Cerebellar nuclear complex (tissue), 1 donor: ENCODE data around the gene ADGRG7.
A peak's percentile ranks its signal among the peaks of the same experiment; 100 is the strongest.

Source experiments
- DNase-seq, 2 experiments: peaks; one replicate each; lab custom pipeline; 2025; lab: John Stamatoyannopoulos, UW

The ADGRG7 gene

GRCh38 chr3:100698736-100699135, 89.3 kb downstream of the ADGRG7 start:
- DNase-seq, result no peak

DNA sequence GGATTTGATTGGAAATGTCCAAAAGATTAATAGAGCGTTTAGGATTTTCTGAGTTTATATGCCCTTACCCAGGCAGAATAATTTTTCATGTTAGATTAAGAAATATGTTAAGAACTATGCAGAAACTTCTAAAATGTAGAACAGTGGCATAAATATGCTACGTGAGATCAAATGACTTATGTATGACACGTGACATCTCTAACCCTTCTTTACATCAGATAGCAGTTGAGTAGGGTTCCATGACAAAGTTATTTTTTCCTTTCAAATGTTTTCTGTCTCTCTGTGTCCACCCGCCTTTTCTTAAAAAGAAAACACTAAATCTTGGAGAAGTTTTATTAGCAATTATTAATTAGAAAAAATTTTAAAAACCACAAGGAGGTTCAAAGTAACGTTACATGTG, 91.3 kb downstream of the ADGRG7 start:
- DNase-seq, result no peak

GRCh38 chr3:100702082-100702979, 92.9 kb downstream of the ADGRG7 start:
- no peak for DNase-seq

DNA sequence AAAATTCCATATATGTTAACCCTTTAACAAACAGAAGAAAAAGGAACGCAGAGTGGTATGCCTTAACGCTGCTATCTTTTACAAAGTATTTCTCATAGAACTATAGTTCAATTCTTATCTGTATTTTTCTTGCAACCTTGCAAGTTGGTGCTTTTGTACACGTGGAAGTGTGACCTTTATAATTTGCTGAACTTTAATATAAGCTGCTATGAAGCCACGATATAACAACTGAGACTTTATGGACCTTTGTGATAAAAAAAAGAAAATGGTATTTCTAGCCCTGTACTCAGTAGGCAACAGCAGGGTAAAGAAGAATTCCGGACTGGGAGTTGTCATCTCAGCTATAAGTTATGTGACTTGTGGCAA, 93.6 kb downstream of the ADGRG7 start:
- no peak for DNase-seq

DNA sequence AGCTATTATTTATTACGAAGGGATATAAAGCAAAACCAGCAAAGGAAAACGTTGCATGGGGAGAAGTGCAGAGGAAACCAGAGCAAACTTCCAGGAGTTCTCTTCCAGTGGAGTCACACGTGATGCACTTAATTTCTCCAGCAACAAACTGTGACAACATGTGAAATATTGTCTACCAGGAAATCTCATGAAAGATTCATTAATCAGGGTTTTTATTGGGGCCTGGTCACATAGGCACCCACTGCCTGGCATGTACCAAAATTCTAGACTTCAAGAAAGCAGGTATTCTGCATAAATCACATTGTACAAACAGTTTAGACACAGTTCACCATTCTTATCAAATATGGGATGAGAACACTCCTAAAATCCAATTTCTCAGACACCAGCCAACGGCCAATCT, 94.5 kb downstream of the ADGRG7 start:
- no peak for DNase-seq

GRCh38 chr3:100706365-100706764, 97.0 kb downstream of the ADGRG7 start:
- no peak for DNase-seq

GRCh38 chr3:100708644-100708988, 99.2 kb downstream of the ADGRG7 start:
- no peak for DNase-seq

DNA sequence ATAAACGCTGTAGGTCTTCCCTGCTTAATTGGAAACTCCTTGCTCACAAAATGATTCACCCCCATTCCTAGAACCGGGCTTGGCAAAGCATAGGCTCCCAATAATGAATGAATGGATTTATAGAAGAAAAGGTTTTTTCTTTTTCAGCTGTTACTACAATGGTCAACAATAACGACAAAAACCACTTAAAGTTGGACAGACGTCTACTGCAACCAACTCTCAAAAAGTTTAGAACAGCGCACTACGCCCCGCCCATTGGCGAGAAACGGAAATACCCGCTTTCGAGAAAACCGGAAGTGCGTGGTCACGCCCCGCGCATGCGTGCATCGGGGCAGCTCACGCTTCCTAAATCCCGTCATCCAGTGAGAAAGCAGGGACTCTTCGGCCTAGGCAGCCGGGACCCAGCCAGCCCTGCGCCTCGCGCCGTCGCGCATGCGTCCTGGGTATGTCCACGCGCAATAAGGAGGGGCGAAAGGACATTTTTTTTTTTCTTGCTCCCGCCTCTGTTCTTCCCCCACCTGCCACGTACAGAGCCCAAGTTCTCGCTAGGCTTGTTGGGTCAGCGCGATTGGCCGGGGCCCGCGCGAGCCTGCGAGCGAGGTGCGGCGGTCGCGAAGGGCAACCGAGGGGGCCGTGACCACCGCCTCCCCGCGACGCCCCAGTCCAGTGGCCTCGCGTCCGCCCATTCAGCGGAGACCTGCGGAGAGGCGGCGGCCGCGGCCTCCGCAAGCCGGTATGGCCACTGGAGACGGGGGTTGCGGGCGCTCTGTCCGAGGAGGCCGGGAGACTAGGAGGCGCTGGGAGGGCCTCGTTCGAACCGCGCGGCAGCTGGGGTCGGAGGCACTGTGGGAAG, 99.8 kb downstream of the ADGRG7 start, which contains the start of gene TFG:
Gene TFG (plus strand): TSS at position 506 of the 853 bp plus-strand sequence. CDS start 4,192 bp downstream, outside the sequence.
- peak; percentile 6 to 73 for DNase-seq

DNA sequence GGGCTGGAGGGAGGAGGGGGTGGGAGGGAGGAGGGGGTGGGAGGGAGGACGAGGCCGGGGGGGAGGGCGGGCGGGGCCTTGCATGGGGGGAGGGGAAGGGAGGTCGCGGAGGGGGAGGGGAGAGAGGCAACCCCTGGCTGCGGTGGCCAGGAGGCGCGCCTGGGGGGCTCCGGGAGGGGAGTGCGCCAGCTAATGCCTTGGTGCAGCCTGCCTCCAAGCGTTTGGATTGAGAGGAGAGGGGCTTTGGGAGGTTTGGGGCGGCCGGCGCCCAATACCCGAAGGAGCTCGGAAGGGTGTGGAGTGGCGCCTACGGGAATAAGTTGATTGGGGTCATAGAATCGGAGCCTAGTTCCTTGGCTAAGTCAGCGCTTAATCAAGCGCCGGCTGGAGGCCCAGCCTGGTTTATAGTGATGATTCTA, 100.5 kb downstream of the ADGRG7 start:
- no peak for DNase-seq

DNA sequence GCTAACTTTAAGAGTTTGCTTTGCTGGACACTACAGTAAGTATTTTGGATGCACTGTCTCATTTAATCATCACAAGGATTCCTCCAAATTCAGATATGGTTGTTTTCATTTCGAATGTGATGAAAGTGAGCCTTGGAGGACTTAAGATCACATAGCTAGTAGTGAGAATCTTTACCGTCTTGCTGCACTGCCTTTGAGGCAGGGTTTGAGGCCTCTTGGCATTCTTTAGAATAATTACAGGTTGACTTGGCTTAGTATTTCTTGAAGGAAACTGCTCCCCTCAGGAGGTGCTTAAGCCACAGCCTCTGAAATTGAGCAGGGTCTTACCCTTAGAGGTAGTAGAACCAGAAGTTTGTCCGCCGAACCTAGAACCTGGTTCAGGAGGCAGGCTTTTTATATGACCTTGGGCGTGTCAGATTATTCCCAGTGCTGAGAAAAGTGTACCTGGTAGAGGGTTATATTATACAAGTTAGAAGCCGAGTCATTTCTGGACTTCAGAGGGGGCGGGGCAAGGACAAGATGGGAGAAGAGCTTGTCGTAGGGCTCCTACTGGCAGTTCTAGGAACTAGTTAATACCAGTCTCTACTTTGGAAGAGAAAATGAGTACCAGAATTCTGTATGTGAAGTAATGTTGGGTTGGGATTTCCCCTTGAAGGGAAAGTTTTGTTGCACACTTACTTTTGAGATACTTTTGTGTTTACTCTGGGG, 101.0 kb downstream of the ADGRG7 start:
- no peak for DNase-seq

DNA sequence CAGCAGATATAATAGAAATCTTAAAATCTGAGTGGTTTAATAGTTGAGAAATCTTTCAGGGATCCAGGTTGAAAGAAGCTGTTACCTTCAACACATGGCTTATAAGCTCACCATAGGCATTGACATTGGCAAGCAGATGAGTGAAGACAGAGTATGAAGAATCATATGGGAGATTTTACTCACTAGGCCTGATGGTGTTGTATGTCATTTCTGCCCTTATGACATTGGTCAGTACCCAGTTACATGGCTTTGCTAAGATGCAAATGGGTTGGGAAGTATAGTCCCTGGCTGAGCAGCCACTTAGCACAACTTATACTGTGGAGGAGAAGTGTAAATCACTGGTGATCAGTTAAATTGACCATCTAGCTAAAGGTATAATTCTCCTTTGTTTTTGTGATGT, 105.8 kb downstream of the ADGRG7 start:
- no peak for DNase-seq

- DNase-seq, result no peak
These were observed 107.7 kb downstream of the ADGRG7 start for GRCh38 chr3:100717063-100717462.

DNA sequence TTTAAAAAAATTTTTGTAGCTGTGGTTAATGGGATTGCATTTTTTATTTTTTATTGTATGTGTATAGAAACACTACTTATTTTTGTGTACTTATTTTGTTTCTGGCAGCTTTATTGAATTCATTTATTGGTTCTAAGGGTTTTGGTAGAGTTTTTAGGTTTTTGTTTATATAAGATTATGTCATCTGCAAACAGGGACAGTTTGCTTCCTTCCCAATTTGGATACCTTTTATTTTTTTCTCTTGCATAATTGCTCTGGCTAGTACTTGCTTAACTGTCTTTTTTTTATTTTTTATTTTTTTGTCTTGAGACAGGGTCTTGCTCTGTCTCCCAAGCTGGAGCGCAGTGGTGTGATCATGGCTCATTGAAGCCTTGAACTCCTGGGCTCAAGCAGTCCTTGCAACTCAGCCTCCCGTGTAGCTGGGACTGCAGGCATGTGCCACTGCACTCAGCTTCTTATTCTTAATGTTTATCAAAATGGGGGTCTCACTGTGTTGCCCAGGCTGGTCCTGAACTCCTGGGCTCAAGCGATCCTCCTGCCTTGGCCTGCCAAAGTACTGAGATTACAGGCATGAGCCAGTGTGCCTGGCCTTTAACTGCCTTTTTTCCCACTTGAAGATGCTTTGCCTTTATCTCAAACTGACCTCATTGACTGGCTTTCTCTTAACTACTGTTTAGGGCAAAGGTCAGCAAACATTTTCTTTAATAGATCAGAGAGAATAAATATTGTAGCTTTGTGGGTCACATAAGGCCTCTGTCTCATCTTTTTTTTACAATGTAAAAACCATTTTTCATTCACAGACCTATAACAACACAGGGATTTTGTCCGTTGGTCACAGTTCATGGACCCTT, 108.5 kb downstream of the ADGRG7 start:
- no peak for DNase-seq

GRCh38 chr3:100719136-100719535, 109.7 kb downstream of the ADGRG7 start:
- no peak for DNase-seq

GRCh38 chr3:100720426-100720825, 111.0 kb downstream of the ADGRG7 start:
- DNase-seq, result no peak

- DNase-seq, result no peak
These were observed 116.6 kb downstream of the ADGRG7 start for GRCh38 chr3:100725935-100726513.

- no peak for DNase-seq
These were observed 117.3 kb downstream of the ADGRG7 start for GRCh38 chr3:100726706-100727105.

DNA sequence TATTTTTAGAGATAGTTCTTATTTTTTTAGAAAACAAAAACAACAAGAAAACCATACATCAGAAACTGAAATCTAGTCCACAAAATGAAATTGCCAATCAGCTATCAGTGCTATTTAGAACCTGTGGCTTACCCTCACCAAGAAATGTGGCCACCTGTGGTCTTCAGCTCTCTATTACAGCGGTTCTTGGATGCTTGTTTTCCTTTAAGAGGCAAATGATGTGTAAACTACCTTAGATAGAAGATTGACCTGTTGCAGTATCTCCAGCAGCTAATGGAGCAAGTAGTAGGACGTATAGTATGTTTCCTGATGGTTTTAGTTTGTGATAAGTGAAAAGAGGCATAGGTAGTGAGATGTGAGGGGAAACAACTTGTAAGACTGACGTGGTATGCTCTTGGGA, 121.1 kb downstream of the ADGRG7 start:
- DNase-seq, result no peak

GRCh38 chr3:100732435-100732834, 123.0 kb downstream of the ADGRG7 start:
- no peak for DNase-seq

DNA sequence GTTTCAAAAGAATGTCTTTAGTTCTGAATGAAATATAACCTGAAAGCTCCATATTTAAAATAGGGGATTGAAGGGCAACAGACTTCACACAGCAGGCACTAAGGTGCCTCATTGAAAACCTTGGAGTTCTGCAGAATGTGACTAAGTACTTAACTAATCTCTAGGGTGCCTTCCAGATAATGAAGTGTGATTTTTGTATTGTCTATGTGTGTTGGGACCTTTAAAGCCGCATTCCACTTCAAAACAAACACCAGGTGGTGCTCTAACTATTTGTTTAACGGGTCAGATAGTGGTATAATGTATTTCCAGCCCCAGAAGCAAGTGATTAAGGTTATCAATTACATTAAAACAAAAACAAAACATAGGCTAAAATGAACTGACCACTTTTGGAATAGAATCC, 127.9 kb downstream of the ADGRG7 start:
- DNase-seq, result no peak

DNA sequence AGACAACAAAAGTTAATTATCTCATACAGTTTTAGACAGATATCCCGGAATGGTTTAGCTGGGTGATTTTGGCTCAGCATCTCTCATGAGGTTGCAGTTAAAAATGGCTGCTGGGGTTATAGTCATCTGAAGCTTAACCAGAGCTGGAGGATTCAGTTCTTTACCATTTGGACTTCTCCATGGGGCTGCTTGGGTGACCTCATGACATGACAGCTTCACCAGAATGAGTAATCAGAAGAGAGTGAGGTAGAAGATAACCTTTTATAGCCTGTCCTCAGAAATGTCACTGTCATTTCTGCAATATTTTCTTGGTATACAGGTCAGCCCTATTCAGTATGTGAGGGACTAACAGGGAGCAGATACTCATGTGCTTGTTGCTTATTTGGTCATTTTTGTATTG, 130.8 kb downstream of the ADGRG7 start:
- DNase-seq, result no peak
